GM10847 (cell line): ENCODE results near the gene CPED1.

ENCODE experiments used
- POLR2A ChIP-seq: IDR thresholded peaks from 2 replicates; pipeline ENCODE4 v1.6.1; 2011; ENCODE audit not compliant: insufficient read length; ENCODE audit errors: extremely low read depth

Gene CPED1

DNA sequence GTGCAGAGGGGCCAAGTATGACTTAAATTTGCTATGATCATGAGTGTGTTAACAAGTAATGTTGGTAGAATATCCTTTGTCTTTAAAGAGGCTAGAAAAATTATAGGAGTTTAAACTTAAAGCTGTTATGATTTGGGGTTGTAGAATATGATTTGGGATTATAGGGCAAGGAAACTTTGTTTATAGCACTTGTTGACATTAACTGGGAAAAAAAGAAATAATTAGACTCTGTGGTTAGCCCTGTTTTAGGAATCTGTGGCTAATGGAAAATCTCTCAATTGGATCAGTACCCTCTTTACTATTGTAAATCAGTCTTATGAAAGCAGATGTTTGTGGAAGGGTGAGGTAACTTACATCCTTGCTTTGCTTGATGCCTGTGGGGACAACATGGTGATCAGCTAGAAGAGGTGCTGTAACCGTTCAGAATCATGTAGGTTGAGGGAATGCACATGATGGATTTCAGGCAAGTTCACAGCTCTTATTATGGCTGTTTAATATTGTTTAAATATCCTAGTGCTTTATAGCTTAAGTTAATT, 26.8 kb upstream of the CPED1 start:
- no peak for TF ChIP-seq POLR2A

DNA sequence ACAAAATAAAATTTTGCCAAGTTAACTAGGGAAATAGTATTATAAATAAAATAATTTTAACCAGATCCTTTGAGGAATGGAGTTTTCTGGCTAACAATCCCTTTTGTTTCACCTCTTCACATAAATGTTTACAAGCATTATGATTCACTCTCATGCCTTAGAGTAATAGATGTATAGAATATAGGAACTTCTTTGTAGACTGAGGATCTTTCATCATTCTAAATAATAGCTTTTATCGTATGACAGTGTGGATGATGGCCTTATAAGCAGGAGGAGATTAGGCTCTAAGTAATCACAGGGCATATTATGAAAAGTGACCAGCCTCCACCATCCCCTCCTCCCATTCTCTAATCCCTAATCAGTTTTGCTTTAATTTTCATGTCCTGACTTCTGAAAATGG, 24.4 kb upstream of the CPED1 start:
- TF ChIP-seq POLR2A: no peak

DNA sequence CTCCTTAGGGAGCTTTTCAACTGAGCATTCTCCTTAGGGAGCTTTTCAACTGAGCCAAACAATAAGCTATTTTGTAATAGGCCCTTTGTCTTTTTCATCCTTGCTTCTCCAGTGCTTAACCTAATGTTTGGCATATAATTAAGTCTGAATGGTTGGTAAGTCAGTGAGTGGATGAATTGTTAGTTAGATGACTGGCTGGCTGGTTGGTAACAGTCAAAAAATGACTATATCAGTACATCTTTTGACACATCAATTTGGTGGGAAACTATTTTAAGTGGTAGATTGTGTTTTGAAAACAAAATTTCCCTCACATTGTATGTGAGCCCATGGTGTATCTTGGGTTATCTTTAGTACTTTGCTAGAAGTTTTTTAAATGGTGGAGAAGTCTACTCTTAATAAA, 21.6 kb upstream of the CPED1 start:
- no peak for TF ChIP-seq POLR2A

DNA sequence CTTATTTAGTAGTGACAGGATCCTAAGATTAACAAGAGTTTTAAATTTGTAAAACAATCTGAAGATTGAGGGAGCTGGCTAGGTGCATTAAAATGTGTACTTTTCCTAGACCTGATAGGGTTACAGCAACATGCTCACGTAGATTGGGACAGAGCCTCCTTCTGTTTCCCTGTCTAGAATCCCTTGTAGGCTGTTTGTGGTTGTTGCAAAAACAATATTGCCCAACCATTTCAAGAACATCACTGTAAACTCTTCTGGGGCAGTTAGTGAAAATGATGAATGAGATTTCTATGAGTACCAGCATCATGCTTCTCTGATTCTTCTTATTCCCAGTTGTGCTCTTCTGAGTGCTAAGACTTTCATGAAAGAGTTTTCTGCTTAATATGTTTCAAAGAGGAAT, 14.7 kb upstream of the CPED1 start:
- TF ChIP-seq POLR2A: no peak

DNA sequence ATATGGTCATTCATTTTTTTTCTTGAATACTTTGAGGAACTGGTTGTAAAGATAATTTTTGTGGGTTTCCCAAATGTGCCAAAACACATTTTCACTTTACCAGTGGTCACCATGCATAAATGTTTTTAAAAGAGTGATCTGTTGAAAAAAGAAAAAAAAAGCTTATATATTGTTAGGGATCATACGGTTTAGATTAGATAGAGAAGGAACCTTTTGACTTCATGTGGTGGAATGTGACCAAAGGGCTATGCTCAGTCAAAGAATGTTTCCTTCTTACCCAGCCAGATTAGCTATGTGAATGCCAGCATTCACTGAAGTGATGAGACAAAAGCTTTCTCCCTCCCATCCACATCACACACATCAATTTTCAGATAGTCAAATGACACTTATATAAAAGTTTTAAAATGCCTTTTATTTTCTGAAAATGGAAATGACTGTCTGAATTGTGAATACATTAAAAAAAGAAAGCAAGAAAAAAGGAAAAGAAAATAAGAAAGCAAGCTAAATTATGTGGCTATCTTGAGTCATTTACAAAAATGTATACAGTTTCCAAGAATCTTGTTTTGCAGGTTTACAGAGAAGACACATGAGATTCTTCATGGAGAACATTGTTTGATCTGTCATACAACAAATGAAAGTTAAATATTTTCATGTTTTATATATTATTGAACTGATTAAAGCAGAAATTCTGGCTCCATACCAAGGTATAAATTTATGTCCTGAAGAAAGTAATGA, 8.6 kb upstream of the CPED1 start:
- no peak for TF ChIP-seq POLR2A

DNA sequence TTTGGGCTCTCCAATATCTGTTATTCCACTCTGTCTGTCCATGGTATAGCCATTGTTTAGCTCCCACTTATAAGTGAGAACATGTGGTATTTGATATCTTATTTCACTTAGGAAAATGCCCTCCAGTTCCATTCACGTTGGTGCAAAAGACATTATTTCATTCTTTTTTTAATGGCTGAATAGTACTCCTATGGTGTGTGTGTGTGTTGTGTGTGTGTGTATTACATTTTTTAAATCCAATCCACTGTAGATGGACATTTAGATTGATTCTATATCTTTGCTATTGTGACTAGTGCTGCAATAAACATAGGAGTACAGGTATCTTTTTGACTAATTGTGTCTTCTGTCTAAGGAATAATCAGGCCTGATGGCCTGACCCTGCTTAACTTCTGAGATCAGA, 7.4 kb upstream of the CPED1 start:
- no peak for TF ChIP-seq POLR2A

DNA sequence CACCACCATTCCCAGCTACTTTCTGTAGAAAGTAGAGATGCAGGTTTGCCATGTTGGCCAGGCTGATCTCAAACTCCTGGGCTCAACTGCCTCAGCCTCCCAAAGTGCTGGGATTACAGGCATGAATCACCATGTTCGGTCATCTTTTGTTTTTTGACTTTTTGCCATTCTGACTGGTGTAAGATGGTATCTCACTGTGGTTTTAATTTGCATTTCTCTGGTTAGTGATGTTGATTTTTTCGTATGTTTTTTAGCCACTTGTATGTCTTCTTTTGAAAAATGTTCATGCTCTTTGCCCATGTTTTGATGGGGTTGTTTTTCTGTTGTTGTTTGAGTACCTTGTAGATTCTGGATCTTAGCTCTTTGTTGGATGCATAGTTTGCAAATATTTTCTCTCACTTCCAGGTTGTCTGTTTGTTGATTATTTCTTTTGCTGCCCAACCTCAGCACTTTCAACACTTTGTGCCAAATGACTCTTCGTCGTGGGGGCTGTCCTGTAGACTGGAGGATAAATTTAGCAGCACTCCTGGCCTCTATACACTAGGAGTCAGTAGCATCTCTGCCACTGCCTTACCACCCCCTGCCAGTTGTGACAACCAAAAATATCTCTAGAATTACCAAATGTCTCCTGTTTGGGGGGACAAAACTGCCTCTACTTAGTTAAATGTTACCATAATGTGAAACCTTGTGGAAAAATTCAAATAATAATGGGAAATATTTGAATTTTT, 6.5 kb upstream of the CPED1 start:
- TF ChIP-seq POLR2A: no peak

DNA sequence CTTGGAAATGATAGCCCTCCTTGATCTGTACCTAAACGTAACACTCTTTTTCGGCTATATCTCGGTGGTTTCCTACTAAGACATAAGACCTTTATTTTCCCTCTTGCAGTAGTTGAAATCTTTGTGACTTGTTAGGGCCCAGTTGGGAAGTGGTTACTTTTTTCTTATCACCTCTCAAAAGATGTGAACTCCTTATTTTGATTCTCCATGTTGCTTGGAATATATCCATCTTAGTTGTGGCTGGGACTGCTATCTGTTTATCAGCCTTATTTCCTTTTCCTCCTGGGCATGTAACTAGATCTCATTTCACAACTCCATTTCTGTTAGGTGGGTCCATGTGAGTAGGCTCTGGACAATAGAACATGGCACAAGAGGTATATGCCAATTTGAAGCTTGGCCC, 4.1 kb upstream of the CPED1 start:
- no peak for TF ChIP-seq POLR2A

DNA sequence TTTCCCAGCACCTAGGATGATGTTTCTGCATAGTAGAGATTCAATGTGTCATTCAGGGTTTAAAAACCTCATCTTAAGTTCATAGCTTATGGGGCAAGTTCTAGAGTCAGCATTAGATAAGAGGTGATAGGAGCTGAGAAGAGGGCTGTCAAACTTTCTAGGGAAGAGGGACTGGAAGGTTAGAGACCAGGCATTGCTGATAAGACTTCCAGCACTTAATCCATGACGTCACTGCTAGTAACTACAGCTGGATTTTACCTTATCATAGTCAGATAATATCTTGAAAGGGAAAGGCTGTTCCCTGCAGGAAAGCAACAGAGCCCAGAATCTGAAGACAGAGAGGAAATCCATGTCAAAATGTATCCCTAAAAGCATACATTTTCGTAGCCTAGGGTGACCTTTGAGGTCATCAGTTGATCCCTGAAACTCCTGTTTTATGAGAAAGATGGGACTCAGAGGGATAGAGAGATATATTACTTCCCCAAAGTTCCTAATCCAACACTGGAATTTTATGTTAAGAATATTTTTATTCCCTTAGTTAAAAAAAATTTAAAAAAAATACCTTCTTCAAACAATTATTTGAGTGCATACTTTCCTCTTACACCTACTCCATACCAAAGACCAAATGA, 3.3 kb upstream of the CPED1 start:
- TF ChIP-seq POLR2A: no peak

DNA sequence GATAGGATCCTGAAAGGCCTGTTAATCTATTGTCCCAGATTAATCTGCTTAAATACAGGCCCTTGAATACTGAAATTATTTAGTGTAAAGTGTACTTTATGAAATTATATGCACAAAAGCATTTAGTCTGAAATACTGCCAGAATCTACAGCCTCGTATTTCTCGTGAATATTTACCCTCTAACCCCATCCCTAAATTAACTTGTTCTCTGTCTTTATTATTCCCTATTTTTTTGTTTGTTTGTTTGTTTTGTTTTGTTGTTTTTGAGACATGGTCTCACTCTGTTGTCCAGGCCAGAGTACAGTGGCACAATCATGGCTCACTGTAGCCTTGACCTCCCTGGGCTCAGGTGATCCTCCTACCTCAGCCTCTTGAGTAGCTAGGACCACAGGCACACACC, 2.7 kb upstream of the CPED1 start:
- TF ChIP-seq POLR2A: no peak

DNA sequence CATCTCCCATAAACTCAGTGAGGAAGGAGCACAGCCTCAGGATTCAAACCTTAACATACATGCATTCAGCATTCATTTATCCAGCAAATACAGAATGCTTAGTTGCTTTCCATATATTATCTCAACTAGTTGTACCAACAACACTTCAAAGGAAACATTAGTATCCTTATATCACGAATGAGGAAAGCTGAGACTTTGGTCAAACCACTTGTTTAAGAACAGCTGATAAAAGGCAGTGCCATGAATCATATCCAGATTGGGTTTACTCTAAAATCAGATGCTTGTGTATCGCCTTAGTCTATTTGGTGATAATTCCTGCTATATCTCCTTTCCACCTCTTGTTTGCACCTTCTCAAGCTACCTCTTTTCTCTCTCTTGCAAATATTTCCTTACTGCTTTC, 1.9 kb upstream of the CPED1 start:
- TF ChIP-seq POLR2A: no peak

DNA sequence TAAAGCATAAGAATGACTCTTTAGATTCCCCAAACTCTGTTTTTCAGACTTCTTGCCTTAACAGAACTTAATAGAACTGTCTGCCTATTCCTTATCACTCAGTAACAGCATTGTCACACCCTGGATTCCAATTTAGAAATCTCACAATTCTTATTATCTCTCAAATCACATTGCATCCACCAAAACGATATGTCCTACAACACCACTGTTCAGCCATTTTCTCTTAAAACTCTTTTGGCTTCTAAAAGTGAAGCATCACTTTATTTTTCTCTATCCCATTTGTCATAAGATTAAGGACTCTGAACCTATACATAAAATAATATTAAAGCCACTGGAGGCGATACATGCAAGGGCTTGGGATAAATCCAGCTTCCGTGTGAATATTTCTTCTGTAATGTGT, 1.2 kb upstream of the CPED1 start:
- TF ChIP-seq POLR2A: no peak

DNA sequence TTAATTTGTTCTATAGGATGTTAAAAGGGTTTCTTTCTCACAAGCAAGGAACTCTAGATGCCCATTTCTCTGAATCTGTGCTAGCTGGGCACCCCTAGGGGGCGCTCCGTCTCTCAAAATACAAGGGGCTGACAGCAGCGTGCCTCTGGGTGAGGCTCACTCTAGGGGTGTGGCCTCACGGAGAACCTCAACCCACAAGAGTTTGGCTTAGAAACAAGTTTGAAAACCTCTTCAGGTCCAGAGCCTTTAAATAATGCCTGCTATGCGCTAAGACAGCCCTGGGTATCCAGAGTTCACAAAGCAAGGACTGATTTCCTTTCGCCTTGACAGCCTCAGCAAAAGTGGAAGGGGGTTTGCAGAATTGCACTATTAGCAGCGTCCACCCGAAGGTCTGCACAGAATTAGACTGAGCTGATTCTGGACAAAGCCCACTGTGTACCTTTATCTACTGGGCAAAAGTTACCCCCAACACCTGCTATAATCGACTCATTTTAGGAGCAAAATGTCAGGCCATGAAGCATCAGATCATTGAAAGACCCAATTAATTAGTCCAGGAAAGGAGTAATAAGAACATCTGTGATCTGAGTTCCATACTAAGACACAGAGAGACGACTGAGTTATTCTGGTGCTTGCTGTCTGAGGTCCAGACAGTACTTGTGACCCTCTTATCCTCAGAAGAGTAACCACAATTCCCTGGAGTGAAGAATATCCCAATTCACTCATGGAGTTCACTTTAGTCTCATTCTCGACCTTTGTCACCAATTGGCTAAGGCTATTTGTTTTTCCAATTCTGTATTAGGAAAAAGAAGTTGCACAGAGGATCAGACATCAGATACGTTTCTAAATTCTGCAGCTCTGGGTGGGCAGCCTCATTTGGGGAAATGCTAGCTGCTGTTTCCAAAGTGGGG, 574 bp upstream of the CPED1 start:
- TF ChIP-seq POLR2A: no peak

DNA sequence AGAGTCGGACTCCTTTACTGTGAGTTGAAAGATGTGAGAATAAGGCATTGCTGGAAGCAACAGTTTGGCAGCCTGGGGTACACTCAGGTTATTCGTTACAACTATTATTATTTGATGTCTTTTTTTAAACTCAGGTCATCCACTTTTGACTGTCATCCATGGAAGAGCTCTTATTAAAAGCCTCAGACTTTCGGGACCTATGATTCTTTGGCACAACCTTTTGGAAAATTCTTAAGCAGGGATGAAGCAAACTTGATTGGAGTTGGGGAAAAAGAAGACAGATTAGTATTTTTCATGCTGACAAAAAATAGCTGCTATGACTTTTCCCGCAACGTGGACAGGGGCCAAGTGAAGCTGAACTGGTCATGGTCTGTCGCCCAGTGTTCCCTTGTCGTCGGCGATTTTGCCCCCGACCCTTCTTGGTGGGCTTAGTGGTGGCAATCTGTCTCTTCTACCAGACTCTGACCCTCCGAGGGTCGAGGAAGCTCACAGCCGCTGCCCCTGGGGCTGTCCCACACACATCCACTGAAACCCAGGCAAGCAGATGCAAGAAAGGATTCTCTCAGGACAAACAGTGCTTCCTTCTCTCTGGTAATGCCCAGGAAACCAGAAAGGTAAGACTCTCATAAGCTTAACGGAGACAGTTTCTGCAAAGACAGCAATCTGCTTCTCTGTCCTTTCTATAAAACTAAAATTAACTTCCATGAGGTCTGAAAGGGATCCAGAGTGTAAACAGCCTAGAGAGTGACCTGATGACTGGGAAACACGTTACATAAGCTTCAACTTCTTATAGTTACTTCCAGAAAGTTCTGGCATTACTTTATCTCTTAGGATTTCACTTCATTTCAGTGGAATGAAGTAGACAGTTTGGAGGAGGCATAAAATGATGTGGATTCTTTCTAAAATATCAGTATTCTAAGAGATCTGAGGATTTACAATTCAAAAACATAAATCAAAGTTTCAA, 1.0 kb downstream of the CPED1 start:
- no peak for TF ChIP-seq POLR2A
